ENCODE data around the gene FOSB.

GRCh38 chr19:45456500-45456815, 11.3 kb upstream of the FOSB start:
- TF ChIP-seq EZH2 (IDR thresholded peaks at IDR 0.05; ENCODE audit: insufficient read depth, poor library complexity, severe bottlenecking), result no peak
- no peak for TF ChIP-seq EZH2phosphoT487 (IDR thresholded peaks at IDR 0.05; ENCODE audit: insufficient read depth, low read depth)
